Kidney (tissue), 14 donors: ENCODE results near the gene CHTF8. TPM values are rescaled to one million over a fixed set of nuclear protein-coding genes. Genes with fewer than 3 reads are reported as not detected.

ENCODE experiments used
- DNase-seq, 5 donors: peaks; one replicate each; pipeline ENCODE4 v3.0.0-alpha.2; 2013 to 2020
- FAIRE-seq: peaks from 2 replicates; lab custom pipeline; 2012; peaks lifted over from hg19 to GRCh38; lab: Jason Lieb, UNC
- H3K27ac ChIP-seq, 2 donors: one replicate each; pipeline ENCODE4 v1.7.0; 2013; ENCODE audit warnings: low read depth in 2 of 2, low read length in 2 of 2, inconsistent platforms in 1 of 2
- H3K27me3 ChIP-seq: one replicate; pipeline ENCODE4 v1.7.1; 2013; ENCODE audit warnings: low read length, inconsistent platforms; ENCODE audit not compliant: control insufficient read depth, insufficient read depth
- H3K36me3 ChIP-seq, 3 donors: one replicate each; pipeline versions ENCODE4 v1.7.0 to v1.7.1; 2013; ENCODE audit warnings: low read length in 3 of 3, control low read depth in 1 of 3, inconsistent platforms in 1 of 3; ENCODE audit not compliant: insufficient read depth in 3 of 3, control insufficient read depth in 2 of 3
- H3K4me1 ChIP-seq, 3 donors: one replicate each; pipeline versions ENCODE4 v1.7.0 to v1.7.1; 2013; ENCODE audit warnings: low read length in 3 of 3, inconsistent platforms in 1 of 3, low read depth in 1 of 3; ENCODE audit not compliant: control insufficient read depth in 2 of 3, insufficient read depth in 2 of 3
- H3K4me3 ChIP-seq, 3 donors: one replicate each; pipeline versions ENCODE4 v1.7.0 to v1.8.1; 2013; ENCODE audit warnings: low read length in 3 of 3, control low read depth in 1 of 3, inconsistent platforms in 1 of 3
- H3K9ac ChIP-seq, 3 donors: one replicate each; pipeline versions ENCODE4 v1.7.0 to v1.7.1; 2013; ENCODE audit warnings: low read length in 3 of 3, control low read depth in 1 of 3, inconsistent platforms in 1 of 3
- H3K9me3 ChIP-seq, 3 donors: one replicate each; pipeline versions ENCODE4 v1.7.0 to v1.7.1; 2013; ENCODE audit warnings: low read length in 3 of 3, control low read depth in 1 of 3, inconsistent platforms in 1 of 3; ENCODE audit not compliant: control insufficient read depth in 2 of 3, insufficient read depth in 1 of 3
- CTCF ChIP-seq: IDR thresholded peaks from 3 replicates; pipeline ENCODE4 v1.5.1; 2012; ENCODE audit warnings: mild to moderate bottlenecking, moderate library complexity, borderline replicate concordance; ENCODE audit not compliant: insufficient read depth; ENCODE audit errors: extremely low read depth
- intact Hi-C: fragments of 100-400 bp; cut with DNase I; formaldehyde crosslinking; loops from one replicate; pipeline ENCODE4 v1.11.1; 2022
- polyA plus RNA-seq: library from polyadenylated mRNA; stranded (reverse); fragments of 350-450 nt; fragmentation: Illumina TruSeq; extraction: RNeasy Lipid Tissue Mini Kit (QIAGEN cat#74804); gene quantifications from one replicate; pipeline ENCODE4 v1.2.3, GENCODE V29; 2014; ENCODE audit warnings: low read depth, low replicate concordance; ENCODE audit not compliant: insufficient read depth
- total RNA-seq: library from RNA; stranded (reverse); fragmentation: NEBNext Ultra II Directional; extraction: Animal tissue kit (Norgen Biotek cat#: 25700); gene quantifications from one replicate; pipeline ENCODE4 v1.2.1, GENCODE V29; 2021
- donor health status: control.
- donor health status: control.
- donor health status: control.
- donor health status: control.
- donor health status: control.
- donor health status: DM: yes; HTN: yes; CAD: no.
- donor health status: Normal renal cell carcinoma (clear cell type).

Gene CHTF8
- total and polyA plus RNA-seq, 2 donors from 2014 or later: 124 to 163 TPM

DNA sequence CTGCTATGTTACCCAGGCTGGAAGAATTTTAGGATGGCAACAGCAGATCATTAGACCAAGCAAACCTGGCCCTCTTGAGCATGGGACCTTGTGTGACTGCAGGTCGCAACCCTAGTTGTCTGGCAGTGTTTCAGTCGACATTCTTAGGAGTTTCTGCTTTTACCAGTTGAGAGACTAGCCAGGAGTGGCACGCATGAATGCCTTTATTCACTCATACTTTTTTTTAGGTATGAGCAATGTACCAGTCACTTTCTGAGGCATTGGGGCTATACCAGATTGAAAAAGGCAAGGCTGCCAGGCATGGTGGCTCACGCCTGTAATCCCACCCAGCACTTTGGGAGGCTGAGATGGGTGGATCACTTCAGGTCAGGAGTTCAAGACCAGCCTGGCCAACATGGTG is 55.1 kb downstream of the CHTF8 start:
- DNase-seq (peak in 3 of 5 donors; percentile 26 to 45 (median 37)), FAIRE-seq (no peak)
- Histone ChIP-seq H3K27me3 (no peaks in the 10 kb centered on the region), H3K27ac (no peak overlapping the region), H3K4me1 (peaks cover 0 to 7% (median 0%) of the 10 kb centered on the region in 3 donors), H3K4me3 (no peak overlapping the region), H3K36me3 (no peaks in the 10 kb centered on the region), H3K9ac (no peak overlapping the region), H3K9me3 (no peaks in the 10 kb centered on the region)
- no peak for TF ChIP-seq CTCF
- intact Hi-C loops: no loop called here

DNA sequence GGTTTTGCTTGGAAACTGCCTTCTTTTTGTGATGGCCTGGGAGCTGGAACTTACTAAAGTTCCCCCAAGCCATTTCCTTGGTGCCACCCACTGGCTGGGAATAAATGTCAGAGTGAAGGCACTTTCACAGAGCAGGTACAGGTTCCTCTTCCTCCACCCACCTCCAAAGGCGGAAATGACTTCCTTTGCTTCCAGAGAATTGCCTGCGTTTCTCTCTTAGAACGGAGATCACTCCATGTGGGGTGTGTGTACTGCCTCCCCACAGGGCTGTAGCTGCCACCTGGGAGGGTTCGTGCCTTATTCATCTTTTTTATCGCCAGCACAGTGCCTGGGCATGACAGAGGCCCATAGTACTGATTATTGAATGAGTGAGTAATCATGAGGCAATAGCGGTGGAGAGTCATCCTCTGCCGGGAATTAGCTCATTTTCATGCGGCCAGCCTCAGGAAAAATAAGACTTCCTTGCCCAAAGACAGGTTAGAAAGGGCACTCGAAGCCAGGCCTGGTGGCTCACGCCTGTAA is 59.1 kb downstream of the CHTF8 start:
- no peak for TF ChIP-seq CTCF
- Histone ChIP-seq H3K9me3 (no peaks in the 10 kb centered on the region), H3K4me3 (no peak overlapping the region), H3K4me1 (peaks cover 0 to 7% (median 0%) of the 10 kb centered on the region in 3 donors), H3K36me3 (no peaks in the 10 kb centered on the region), H3K27me3 (no peaks in the 10 kb centered on the region), H3K9ac (no peak overlapping the region), H3K27ac (no peak overlapping the region)
- intact Hi-C loops: no loop called here
- DNase-seq (peak in 1 of 5 donors; percentile 61), FAIRE-seq (no peak)

DNA sequence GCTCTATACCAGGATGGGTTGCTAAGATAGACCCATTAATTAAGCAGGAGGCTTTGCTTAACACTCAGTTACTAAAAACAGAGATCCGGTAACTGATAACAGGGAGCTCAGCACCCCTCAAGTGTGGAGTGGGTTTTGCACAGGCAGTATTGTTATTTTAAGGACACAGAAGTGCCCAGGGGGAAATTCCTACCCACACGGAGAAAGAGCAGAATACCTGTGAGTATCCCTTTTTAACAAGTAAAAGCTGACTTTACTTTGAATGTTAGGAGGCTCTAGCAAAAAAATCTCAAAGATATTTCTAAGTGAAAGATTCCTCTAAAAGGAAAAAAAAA is 59.8 kb downstream of the CHTF8 start:
- H3K9me3 ChIP-seq: no peaks in the 10 kb centered on the region
- TF ChIP-seq CTCF: no peak
- H3K4me1 ChIP-seq: peaks cover 0 to 7% (median 0%) of the 10 kb centered on the region in 3 donors
- no peak overlapping the region for H3K27ac ChIP-seq
- no peaks in the 10 kb centered on the region for H3K36me3 ChIP-seq
- no peak overlapping the region for H3K9ac ChIP-seq
- no peak overlapping the region for H3K4me3 ChIP-seq
- H3K27me3 ChIP-seq: no peaks in the 10 kb centered on the region
- FAIRE-seq (no peak), DNase-seq (no peak)
- intact Hi-C loops: no loop called here

DNA sequence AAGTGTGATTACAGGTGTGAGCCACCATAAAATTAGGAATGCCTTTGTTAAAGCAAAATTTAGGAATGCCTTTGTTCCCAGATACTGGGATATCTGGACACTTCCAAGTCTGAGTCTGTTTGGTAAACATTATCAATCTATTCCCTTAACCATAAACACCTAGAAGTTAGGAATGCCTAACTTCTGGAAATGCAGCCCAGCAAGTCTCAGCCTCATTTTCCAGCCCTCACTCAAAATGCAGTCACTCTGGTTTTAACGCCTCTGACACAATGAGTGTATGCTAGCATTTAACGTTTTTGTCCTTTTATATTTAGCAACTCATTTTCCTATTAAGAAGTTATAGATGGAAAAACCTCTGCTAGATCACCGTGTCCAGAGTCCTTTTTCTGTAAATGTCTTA is 61.4 kb downstream of the CHTF8 start:
- Histone ChIP-seq H3K9me3 (no peaks in the 10 kb centered on the region), H3K36me3 (no peaks in the 10 kb centered on the region), H3K9ac (no peak overlapping the region), H3K4me1 (peaks cover 0 to 4% (median 0%) of the 10 kb centered on the region in 3 donors), H3K27ac (no peak overlapping the region), H3K4me3 (no peak overlapping the region), H3K27me3 (no peaks in the 10 kb centered on the region)
- no peak for DNase-seq
- no peak for TF ChIP-seq CTCF
- intact Hi-C loops: no loop called here
- FAIRE-seq: no peak
